ENCODE measurements around the gene FGD1. TPM values are rescaled to one million over a fixed set of nuclear protein-coding genes. Genes with fewer than 3 reads are reported as not detected.

The FGD1 gene
- total RNA-seq, result 2.7 and 2.8 TPM in 2 replicates

DNA sequence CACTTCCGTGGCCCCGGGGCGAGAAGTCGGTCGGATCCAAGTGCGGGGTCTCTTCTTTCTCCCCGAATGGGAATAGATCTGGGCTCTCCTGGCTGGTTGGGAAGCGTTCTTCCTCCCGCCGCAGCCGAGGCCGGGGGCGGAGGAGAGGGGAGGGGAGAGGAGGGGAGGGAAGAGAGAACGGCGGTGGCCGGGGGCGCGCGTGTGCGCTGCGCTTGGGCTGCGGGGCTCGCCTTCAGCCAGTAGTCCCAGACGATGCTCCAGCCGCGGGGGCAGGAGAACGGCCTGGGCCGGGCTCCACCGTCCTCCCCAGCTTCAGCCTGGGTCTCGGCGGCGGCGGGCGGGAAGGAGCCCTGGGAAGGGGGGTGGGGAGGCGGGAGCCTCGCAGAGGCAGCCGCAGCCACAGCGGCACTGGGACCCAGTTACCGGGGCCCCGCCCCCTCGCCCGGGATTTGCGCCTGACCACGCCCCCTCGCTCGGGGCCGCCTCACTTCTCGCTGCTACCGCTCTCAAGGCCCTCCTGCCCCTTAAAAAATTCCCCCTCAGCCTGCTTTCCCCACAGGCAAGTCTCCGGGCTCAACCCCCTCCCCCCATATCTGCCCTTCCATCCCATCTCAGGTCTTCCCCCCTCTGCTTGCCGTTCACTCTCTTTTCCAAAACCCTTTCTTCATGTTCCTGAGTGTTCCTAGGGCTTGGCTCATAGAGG lies at the start of gene FGD1:
Gene FGD1 (minus strand): TSS at position 421 of the 703 bp plus-strand sequence. CDS start 802 bp downstream, outside the sequence.

DNA sequence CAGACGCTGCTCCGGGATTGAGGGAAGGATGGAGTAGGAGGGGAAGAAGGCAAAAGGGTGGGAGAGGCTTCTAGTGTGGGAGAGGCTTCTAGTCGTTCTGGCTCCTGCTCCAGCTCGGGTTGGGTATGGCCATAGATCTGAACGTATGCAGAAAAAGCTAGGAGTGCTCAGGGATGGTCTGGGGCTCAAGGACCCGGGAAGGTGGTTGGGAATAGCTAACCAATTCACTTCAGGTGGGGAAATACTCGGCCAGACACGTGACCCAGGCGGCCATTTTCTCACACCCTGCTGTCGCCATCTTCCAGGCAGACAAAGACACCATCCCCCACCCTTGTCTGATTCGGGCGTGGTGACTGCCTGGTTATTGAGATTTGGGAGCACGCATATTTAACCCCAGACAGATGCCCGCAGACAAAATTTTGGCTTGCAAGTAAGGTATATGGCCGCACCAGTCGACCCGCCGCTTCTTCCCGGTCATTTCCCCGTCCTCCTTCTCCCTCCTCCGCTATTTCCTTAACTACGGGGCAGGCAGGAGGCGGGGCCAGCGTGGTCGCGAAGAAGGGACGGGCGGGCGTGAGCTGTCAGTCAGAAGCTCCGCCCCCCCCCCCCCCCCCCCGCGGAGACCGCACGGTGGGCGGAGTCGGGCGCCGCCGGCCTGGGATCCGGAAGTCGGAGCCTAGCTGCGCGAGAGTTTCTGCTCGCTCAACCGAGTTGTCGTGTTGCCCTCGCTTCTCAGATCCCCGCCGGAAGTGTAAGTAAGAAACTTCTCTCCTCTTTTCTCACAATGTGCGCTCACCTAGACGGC lies 33.7 kb upstream of the FGD1 start, which contains the start of gene GNL3L:
Gene GNL3L (plus strand): TSS at position 668 of the 805 bp plus-strand sequence. CDS start 2,348 bp downstream, outside the sequence.

DNA sequence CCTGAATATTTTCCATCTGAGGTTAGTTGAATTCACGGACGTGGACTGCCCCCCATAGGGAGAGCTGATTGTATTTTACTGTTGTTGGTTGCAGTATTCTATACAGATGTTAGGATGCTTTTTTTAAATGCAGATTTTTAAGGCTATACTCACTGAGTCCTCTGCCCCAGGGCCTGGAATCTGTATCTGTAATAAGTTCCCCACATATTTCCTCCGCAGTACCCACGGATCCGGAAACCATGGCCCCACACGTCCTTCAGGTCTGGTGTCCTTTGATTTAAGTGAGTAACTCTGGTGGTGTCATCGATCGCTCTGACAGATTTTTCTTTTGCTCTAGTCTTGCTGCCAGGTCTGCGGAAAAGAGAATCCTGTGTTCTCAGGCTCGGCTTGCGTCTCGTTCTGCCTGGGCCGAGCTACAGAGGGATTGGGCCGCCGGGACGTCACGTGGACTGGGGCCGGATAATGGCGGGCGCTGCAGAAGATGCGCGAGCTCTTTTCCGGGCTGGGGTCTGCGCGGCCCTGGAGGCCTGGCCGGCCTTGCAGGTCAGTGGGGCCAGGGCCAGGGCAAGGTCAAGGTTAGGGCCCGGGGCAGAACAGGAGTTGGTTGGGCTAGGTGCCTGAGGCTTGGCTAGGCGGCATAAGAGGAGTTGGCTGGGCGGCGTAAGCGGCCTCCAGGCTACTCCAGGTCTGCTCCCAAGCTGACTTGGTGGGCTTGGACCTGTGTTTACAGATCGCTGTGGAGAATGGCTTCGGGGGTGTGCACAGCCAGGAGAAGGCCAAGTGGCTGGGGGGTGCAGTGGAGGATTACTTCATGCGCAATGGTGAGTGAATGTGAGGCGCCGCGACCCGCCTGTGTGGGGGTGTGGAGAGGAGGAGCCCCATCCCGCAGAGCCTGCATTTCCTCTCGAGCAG lies 55.8 kb downstream of the FGD1 start, which contains the start of gene TSR2:
Gene TSR2 (plus strand): TSS at position 445 of the 912 bp plus-strand sequence. CDS start 18 bp downstream, at position 463.

Other genes starting within 250 kb of the FGD1 start
- 1.3 and 1.4 TPM in 2 replicates for gene WNK3, start 138.2 kb downstream of the FGD1 start, total RNA-seq
- 5.8 and 6.0 TPM in 2 replicates for gene TSR2, start 55.8 kb downstream of the FGD1 start, total RNA-seq
- gene GNL3L, start 34.0 kb upstream of the FGD1 start, total RNA-seq, result 28.8 and 30.8 TPM in 2 replicates

Measured in tracheal epithelial cell (primary cell).